ENCODE results near the gene GON7.

Gene GON7

DNA sequence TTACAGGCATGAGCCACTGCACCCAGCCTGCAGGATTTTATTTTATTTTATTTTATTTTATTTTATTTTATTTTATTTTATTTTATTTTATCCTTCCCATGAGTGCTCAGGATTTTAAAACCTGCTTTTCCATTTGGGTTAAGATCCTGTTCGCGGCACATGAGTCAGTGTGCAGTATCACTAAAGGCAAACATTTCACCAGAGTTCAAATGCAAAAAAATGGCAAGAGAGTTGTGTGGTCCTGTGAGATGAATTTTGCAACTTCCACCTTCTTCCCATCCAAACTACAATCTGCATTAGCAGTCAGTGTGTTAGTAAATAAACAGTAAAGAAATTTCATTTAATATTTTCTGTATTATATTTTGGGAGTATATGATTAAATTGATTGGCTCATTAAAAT lies 51.2 kb downstream of the GON7 start:
- no peaks in the 10 kb centered on the region for H3K36me3 ChIP-seq (ENCODE audit: control insufficient read depth, insufficient read depth, low read length)
- no peak for DNase-seq (ENCODE audit: extremely low read depth, insufficient read length)
- TF ChIP-seq, protein P1, sequence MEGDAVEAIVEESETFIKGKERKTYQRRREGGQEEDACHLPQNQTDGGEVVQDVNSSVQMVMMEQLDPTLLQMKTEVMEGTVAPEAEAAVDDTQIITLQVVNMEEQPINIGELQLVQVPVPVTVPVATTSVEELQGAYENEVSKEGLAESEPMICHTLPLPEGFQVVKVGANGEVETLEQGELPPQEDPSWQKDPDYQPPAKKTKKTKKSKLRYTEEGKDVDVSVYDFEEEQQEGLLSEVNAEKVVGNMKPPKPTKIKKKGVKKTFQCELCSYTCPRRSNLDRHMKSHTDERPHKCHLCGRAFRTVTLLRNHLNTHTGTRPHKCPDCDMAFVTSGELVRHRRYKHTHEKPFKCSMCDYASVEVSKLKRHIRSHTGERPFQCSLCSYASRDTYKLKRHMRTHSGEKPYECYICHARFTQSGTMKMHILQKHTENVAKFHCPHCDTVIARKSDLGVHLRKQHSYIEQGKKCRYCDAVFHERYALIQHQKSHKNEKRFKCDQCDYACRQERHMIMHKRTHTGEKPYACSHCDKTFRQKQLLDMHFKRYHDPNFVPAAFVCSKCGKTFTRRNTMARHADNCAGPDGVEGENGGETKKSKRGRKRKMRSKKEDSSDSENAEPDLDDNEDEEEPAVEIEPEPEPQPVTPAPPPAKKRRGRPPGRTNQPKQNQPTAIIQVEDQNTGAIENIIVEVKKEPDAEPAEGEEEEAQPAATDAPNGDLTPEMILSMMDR (IDR thresholded peaks at IDR 0.05; ENCODE audit: insufficient read depth, low read length, poor library complexity, severe bottlenecking), result no peak
- no peaks in the 10 kb centered on the region for H3K27me3 ChIP-seq (replicated peaks; ENCODE audit: control insufficient read depth, insufficient read depth, low read length)
- no peak overlapping the region for H3K4me3 ChIP-seq (replicated peaks; ENCODE audit: low read depth, low read length)

DNA sequence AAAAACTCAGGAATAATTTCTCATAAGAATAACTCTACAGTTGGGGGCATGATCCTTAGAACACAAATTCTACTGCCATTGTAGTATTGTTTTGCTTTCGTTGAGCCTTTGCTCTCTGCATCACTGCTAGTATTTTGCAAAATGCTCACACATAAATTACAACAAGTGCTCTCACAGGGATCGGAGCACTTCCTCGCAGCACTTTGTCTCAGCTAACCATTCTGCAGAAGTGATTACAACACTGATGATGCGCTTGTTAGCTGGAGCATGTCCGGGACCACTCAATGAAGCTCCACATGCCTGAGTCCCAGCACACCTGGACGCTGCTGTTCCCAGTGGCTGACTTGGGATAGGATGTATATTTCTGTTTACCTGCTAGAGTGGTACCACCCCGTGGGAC lies 53.7 kb downstream of the GON7 start:
- H3K36me3 ChIP-seq (ENCODE audit: control insufficient read depth, insufficient read depth, low read length), result no peaks in the 10 kb centered on the region
- no peak for DNase-seq (ENCODE audit: extremely low read depth, insufficient read length)
- H3K27me3 ChIP-seq (replicated peaks; ENCODE audit: control insufficient read depth, insufficient read depth, low read length), result no peaks in the 10 kb centered on the region
- TF ChIP-seq, protein P1 (IDR thresholded peaks at IDR 0.05; ENCODE audit: insufficient read depth, low read length, poor library complexity, severe bottlenecking), result no peak
- no peak overlapping the region for H3K4me3 ChIP-seq (replicated peaks; ENCODE audit: low read depth, low read length)
